NCI-H2196 treated with DMSO at 0.1 percent for 48 hours (cell line): ENCODE results near the gene EEA1.
"Not testable (repeated sequence)": the region's sequence is repeated elsewhere in the genome, so short reads cannot be mapped to it uniquely, and the experiment has no call there.

Experiments
- DNase-seq: peaks from one replicate; lab custom pipeline; 2025; ENCODE audit not compliant: unreplicated experiment; lab: John Stamatoyannopoulos, UW

Gene EEA1

GRCh38 chr12:92753976-92754885, 174.9 kb downstream of the EEA1 start:
- DNase-seq, result no peak

GRCh38 chr12:92749691-92750090, 179.4 kb downstream of the EEA1 start:
- not testable (repeated sequence) for DNase-seq

GRCh38 chr12:92747151-92747550, 181.9 kb downstream of the EEA1 start:
- no peak for DNase-seq

- DNase-seq, result no peak
Measured at GRCh38 chr12:92745856-92746550, 183.1 kb downstream of the EEA1 start.

GRCh38 chr12:92743026-92743425, 186.1 kb downstream of the EEA1 start:
- no peak for DNase-seq

- no peak for DNase-seq
Measured at GRCh38 chr12:92740411-92740810, 188.7 kb downstream of the EEA1 start.

- DNase-seq, result no peak
Measured at GRCh38 chr12:92739113-92739512, 190.0 kb downstream of the EEA1 start.

- DNase-seq, result no peak
Measured at GRCh38 chr12:92737855-92738850, 190.9 kb downstream of the EEA1 start.

GRCh38 chr12:92736605-92737004, 192.5 kb downstream of the EEA1 start:
- DNase-seq, result no peak

GRCh38 chr12:92735131-92735721, 193.9 kb downstream of the EEA1 start:
- DNase-seq, result peak; percentile 55

GRCh38 chr12:92733661-92734060, 195.4 kb downstream of the EEA1 start:
- no peak for DNase-seq

- DNase-seq, result no peak
Measured at GRCh38 chr12:92733181-92733580, 195.9 kb downstream of the EEA1 start.

- DNase-seq, result no peak
Measured at GRCh38 chr12:92732716-92733115, 196.4 kb downstream of the EEA1 start.

- no peak for DNase-seq
Measured at GRCh38 chr12:92732216-92732615, 196.9 kb downstream of the EEA1 start.

GRCh38 chr12:92730758-92731157, 198.3 kb downstream of the EEA1 start:
- no peak for DNase-seq

GRCh38 chr12:92729773-92730305, 199.3 kb downstream of the EEA1 start:
- no peak for DNase-seq

GRCh38 chr12:92726850-92727249, 202.2 kb downstream of the EEA1 start:
- DNase-seq, result no peak

- no peak for DNase-seq
Measured at GRCh38 chr12:92722897-92723296, 206.2 kb downstream of the EEA1 start.

- no peak for DNase-seq
Measured at GRCh38 chr12:92721656-92722055, 207.4 kb downstream of the EEA1 start.

- DNase-seq, result no peak
Measured at GRCh38 chr12:92721130-92721529, 208.0 kb downstream of the EEA1 start.
